WTC11 (cell line): ENCODE measurements around the gene ICOS.
"Not testable (repeated sequence)": the region's sequence is repeated elsewhere in the genome, so short reads cannot be mapped to it uniquely, and the experiment has no call there.

Experiments
- CREM ChIP-seq: sonication (generic); formaldehyde crosslinking; IDR thresholded peaks from 2 replicates; pipeline ENCODE4 v1.8.1; 2022; ENCODE audit warnings: mild to moderate bottlenecking, missing genetic modification reagents, moderate library complexity
- FOXJ3 ChIP-seq: sonication (generic); formaldehyde crosslinking; IDR thresholded peaks from 2 replicates; pipeline ENCODE4 v1.9.0; 2021; ENCODE audit warnings: missing genetic modification reagents, mild to moderate bottlenecking, borderline replicate concordance
- ZNF263 ChIP-seq: sonication (generic); formaldehyde crosslinking; IDR thresholded peaks from 2 replicates; pipeline ENCODE4 v1.8.1; 2022; ENCODE audit warnings: low read depth, mild to moderate bottlenecking, moderate library complexity, missing genetic modification reagents
- TF ChIP-seq, protein P1 (sequence below): fragments of 200-600 bp; IDR thresholded peaks from 2 replicates; pipeline ENCODE4 v1.8.0; 2022; ENCODE audit warnings: antibody characterized with exemption

DNA sequence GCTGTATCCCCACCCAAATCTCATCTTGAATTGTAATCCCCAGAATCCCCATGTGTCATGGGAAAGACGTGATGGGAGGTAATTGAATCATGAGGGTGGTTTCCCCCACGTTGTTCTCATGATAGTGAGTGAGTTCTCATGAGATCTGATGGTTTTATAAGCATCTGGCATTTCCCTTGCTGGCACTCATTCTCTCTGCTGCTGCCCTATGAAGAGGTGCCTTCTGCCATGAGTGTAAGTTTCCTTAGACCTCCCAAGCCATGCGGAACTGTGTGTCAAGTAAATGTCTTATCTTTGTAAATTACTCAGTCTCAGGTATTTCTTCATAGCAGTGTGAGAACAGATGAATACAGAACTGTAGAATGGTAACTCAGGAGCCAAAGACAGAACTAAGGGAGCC is 5.3 kb upstream of the ICOS start:
- TF ChIP-seq, protein P1, sequence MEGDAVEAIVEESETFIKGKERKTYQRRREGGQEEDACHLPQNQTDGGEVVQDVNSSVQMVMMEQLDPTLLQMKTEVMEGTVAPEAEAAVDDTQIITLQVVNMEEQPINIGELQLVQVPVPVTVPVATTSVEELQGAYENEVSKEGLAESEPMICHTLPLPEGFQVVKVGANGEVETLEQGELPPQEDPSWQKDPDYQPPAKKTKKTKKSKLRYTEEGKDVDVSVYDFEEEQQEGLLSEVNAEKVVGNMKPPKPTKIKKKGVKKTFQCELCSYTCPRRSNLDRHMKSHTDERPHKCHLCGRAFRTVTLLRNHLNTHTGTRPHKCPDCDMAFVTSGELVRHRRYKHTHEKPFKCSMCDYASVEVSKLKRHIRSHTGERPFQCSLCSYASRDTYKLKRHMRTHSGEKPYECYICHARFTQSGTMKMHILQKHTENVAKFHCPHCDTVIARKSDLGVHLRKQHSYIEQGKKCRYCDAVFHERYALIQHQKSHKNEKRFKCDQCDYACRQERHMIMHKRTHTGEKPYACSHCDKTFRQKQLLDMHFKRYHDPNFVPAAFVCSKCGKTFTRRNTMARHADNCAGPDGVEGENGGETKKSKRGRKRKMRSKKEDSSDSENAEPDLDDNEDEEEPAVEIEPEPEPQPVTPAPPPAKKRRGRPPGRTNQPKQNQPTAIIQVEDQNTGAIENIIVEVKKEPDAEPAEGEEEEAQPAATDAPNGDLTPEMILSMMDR = not testable (repeated sequence)
- TF ChIP-seq CREM; ZNF263 (CRISPR knock-in tag); FOXJ3: not testable (repeated sequence)
